AG10803 (cell line): ENCODE results near the gene TSPAN33.

ENCODE experiments used
- DNase-seq: peaks from one replicate; pipeline ENCODE4 v3.0.0; 2010; ENCODE audit warnings: low read depth
- H3K4me3 ChIP-seq: 2 replicates; pipeline ENCODE4 v1.5.1; 2011; ENCODE audit warnings: mild to moderate bottlenecking, low read length, control low read depth
- CTCF ChIP-seq: conservative IDR thresholded peaks from 2 replicates; pipeline ENCODE4 v1.5.1; 2011; ENCODE audit warnings: mild to moderate bottlenecking, low read length, control low read depth, inconsistent platforms

The TSPAN33 gene

GRCh38 chr7:129188892-129189660 lies 44.6 kb downstream of the TSPAN33 start:
- H3K4me3 ChIP-seq = peak overlapping the region; percentile 61
- TF ChIP-seq CTCF = no peak
- DNase-seq = peak; percentile 12

GRCh38 chr7:129189661-129190310 lies 45.3 kb downstream of the TSPAN33 start:
- H3K4me3 ChIP-seq = peak overlapping the region; percentile 61
- DNase-seq = no peak
- no peak for TF ChIP-seq CTCF

- DNase-seq = no peak
- TF ChIP-seq CTCF = no peak
- H3K4me3 ChIP-seq = no peak overlapping the region
These were observed 46.8 kb downstream of the TSPAN33 start for GRCh38 chr7:129191272-129191671.

GRCh38 chr7:129193892-129194291 lies 49.4 kb downstream of the TSPAN33 start:
- DNase-seq = no peak
- H3K4me3 ChIP-seq = no peak overlapping the region
- TF ChIP-seq CTCF = no peak

GRCh38 chr7:129197771-129198170 lies 53.3 kb downstream of the TSPAN33 start:
- no peak for TF ChIP-seq CTCF
- H3K4me3 ChIP-seq = no peak overlapping the region
- DNase-seq = no peak

GRCh38 chr7:129199406-129199805 lies 54.9 kb downstream of the TSPAN33 start:
- H3K4me3 ChIP-seq = no peak overlapping the region
- TF ChIP-seq CTCF = no peak
- DNase-seq = no peak
